HEK293 (cell line): ENCODE results near the gene STX1B.

Experiments used
- BCL6B ChIP-seq: fragments of 450-650 bp; formaldehyde crosslinking; IDR thresholded peaks from 2 replicates; pipeline ENCODE4 v1.5.1; 2017; ENCODE audit warnings: missing biosample characterization, missing genetic modification characterization
- CTCF ChIP-seq: fragments of 450-650 bp; formaldehyde crosslinking; IDR thresholded peaks from 2 replicates; pipeline ENCODE4 v1.5.1; 2016; ENCODE audit warnings: missing biosample characterization, missing genetic modification characterization
- MYNN ChIP-seq: fragments of 450-650 bp; formaldehyde crosslinking; IDR thresholded peaks from 2 replicates; pipeline ENCODE4 v1.5.1; 2016; ENCODE audit warnings: missing biosample characterization, missing genetic modification characterization, borderline replicate concordance
- OVOL3 ChIP-seq: fragments of 450-650 bp; formaldehyde crosslinking; IDR thresholded peaks from 2 replicates; pipeline ENCODE4 v1.5.1; 2016; ENCODE audit warnings: missing biosample characterization, missing genetic modification characterization
- SCRT1 ChIP-seq: fragments of 450-650 bp; formaldehyde crosslinking; IDR thresholded peaks from 2 replicates; pipeline ENCODE4 v1.5.1; 2016; ENCODE audit warnings: missing biosample characterization, missing genetic modification characterization, borderline replicate concordance
- SP7 ChIP-seq: fragments of 450-650 bp; formaldehyde crosslinking; IDR thresholded peaks from 2 replicates; pipeline ENCODE4 v1.5.1; 2016; ENCODE audit warnings: missing biosample characterization, missing genetic modification characterization
- ZBTB8A ChIP-seq: fragments of 450-650 bp; formaldehyde crosslinking; IDR thresholded peaks from 2 replicates; pipeline ENCODE4 v1.5.1; 2016; ENCODE audit warnings: missing biosample characterization, missing genetic modification characterization
- ZEB2 ChIP-seq: fragments of 450-650 bp; formaldehyde crosslinking; IDR thresholded peaks from 2 replicates; pipeline ENCODE4 v1.5.1; 2016; ENCODE audit warnings: missing biosample characterization, missing genetic modification characterization
- ZIC2 ChIP-seq: fragments of 450-650 bp; formaldehyde crosslinking; IDR thresholded peaks from 2 replicates; pipeline ENCODE4 v1.5.1; 2016; ENCODE audit warnings: missing biosample characterization, missing genetic modification characterization
- ZNF155 ChIP-seq: fragments of 450-650 bp; formaldehyde crosslinking; IDR thresholded peaks from 2 replicates; pipeline ENCODE4 v1.5.1; 2016; ENCODE audit warnings: missing biosample characterization, missing genetic modification characterization
- ZNF16 ChIP-seq: fragments of 450-650 bp; formaldehyde crosslinking; IDR thresholded peaks from 2 replicates; pipeline ENCODE4 v1.5.1; 2016; ENCODE audit warnings: low read depth, missing biosample characterization, missing genetic modification characterization
- ZNF175 ChIP-seq: fragments of 450-650 bp; formaldehyde crosslinking; IDR thresholded peaks from 2 replicates; pipeline ENCODE4 v1.5.1; 2016; ENCODE audit warnings: missing biosample characterization, missing genetic modification characterization
- ZNF211 ChIP-seq: fragments of 450-650 bp; formaldehyde crosslinking; IDR thresholded peaks from 2 replicates; pipeline ENCODE4 v1.5.1; 2016; ENCODE audit warnings: low read depth, missing biosample characterization, missing genetic modification characterization
- ZNF274 ChIP-seq, 2 experiments: fragments of 200-500 bp in 1 of 2; fragments of 450-650 bp in 1 of 2; sonication (Bioruptor generic) in 1 of 2; formaldehyde crosslinking in 1 of 2; IDR thresholded peaks; 2 replicates each; pipeline versions ENCODE4 v1.5.1 to v1.6.1; 2014 to 2016; ENCODE audit warnings: borderline replicate concordance in 1 of 2, inconsistent platforms in 1 of 2, low read length in 1 of 2, missing biosample characterization in 1 of 2, missing genetic modification characterization in 1 of 2
- ZNF324 ChIP-seq: fragments of 450-650 bp; formaldehyde crosslinking; IDR thresholded peaks from 2 replicates; pipeline ENCODE4 v1.5.1; 2016; ENCODE audit warnings: missing biosample characterization, missing genetic modification characterization
- ZNF416 ChIP-seq: fragments of 450-650 bp; formaldehyde crosslinking; IDR thresholded peaks from 2 replicates; pipeline ENCODE4 v1.5.1; 2016; ENCODE audit warnings: missing biosample characterization, missing genetic modification characterization
- ZNF510 ChIP-seq: fragments of 450-650 bp; formaldehyde crosslinking; IDR thresholded peaks from 2 replicates; pipeline ENCODE4 v1.5.1; 2018; ENCODE audit warnings: mild to moderate bottlenecking, missing genetic modification characterization, missing biosample characterization; ENCODE audit not compliant: insufficient replicate concordance
- ZNF514 ChIP-seq: fragments of 450-650 bp; formaldehyde crosslinking; IDR thresholded peaks from 2 replicates; pipeline ENCODE4 v1.5.1; 2016; ENCODE audit warnings: missing biosample characterization, missing genetic modification characterization
- ZNF529 ChIP-seq: fragments of 450-650 bp; formaldehyde crosslinking; IDR thresholded peaks from 2 replicates; pipeline ENCODE4 v1.5.1; 2017; ENCODE audit warnings: missing genetic modification characterization, missing biosample characterization; ENCODE audit not compliant: insufficient replicate concordance
- ZNF558 ChIP-seq: fragments of 450-650 bp; formaldehyde crosslinking; IDR thresholded peaks from 2 replicates; pipeline ENCODE4 v1.5.1; 2016; ENCODE audit warnings: missing biosample characterization, missing genetic modification characterization
- ZNF561 ChIP-seq: fragments of 450-650 bp; IDR thresholded peaks from 2 replicates; pipeline ENCODE4 v1.5.1; 2018; ENCODE audit warnings: missing biosample characterization, missing genetic modification characterization, borderline replicate concordance
- ZNF585B ChIP-seq: fragments of 450-650 bp; formaldehyde crosslinking; IDR thresholded peaks from 2 replicates; pipeline ENCODE4 v1.5.1; 2016; ENCODE audit warnings: missing biosample characterization, missing genetic modification characterization
- ZNF596 ChIP-seq: fragments of 450-650 bp; IDR thresholded peaks from 2 replicates; pipeline ENCODE4 v1.5.0; 2018; ENCODE audit warnings: missing biosample characterization, mild to moderate bottlenecking, missing genetic modification characterization, moderate library complexity
- ZNF629 ChIP-seq: fragments of 450-650 bp; formaldehyde crosslinking; IDR thresholded peaks from 2 replicates; pipeline ENCODE4 v1.5.1; 2017; ENCODE audit warnings: missing biosample characterization, missing genetic modification characterization
- ZNF660 ChIP-seq: fragments of 450-650 bp; IDR thresholded peaks from 2 replicates; pipeline ENCODE4 v1.5.1; 2018; ENCODE audit warnings: missing biosample characterization, mild to moderate bottlenecking, missing genetic modification characterization
- ZNF707 ChIP-seq: fragments of 450-650 bp; formaldehyde crosslinking; IDR thresholded peaks from 2 replicates; pipeline ENCODE4 v1.5.1; 2016; ENCODE audit warnings: missing biosample characterization, missing genetic modification characterization
- ZNF76 ChIP-seq: fragments of 450-650 bp; formaldehyde crosslinking; IDR thresholded peaks from 2 replicates; pipeline ENCODE4; 2016; ENCODE audit warnings: low read depth, missing biosample characterization, missing genetic modification characterization, borderline replicate concordance
- ZNF768 ChIP-seq: fragments of 450-650 bp; formaldehyde crosslinking; IDR thresholded peaks from 2 replicates; pipeline ENCODE4 v1.5.1; 2018; ENCODE audit warnings: missing biosample characterization, mild to moderate bottlenecking, missing genetic modification characterization
- ZNF785 ChIP-seq: fragments of 450-650 bp; formaldehyde crosslinking; IDR thresholded peaks from 2 replicates; pipeline ENCODE4 v1.5.1; 2016; ENCODE audit warnings: missing biosample characterization, missing genetic modification characterization
- ZNF791 ChIP-seq: fragments of 450-650 bp; formaldehyde crosslinking; IDR thresholded peaks from 2 replicates; pipeline ENCODE4 v1.5.1; 2016; ENCODE audit warnings: missing biosample characterization, missing genetic modification characterization
- ZSCAN16 ChIP-seq: fragments of 450-650 bp; formaldehyde crosslinking; IDR thresholded peaks from 2 replicates; pipeline ENCODE4 v1.5.1; 2016; ENCODE audit warnings: missing biosample characterization, missing genetic modification characterization
- TF ChIP-seq, protein P1 (sequence below): fragments of 450-650 bp; formaldehyde crosslinking; IDR thresholded peaks from 2 replicates; pipeline ENCODE4 v1.5.1; 2016; ENCODE audit warnings: missing biosample characterization, missing genetic modification characterization
- TF ChIP-seq, protein P2 (sequence below): fragments of 450-650 bp; formaldehyde crosslinking; IDR thresholded peaks from 2 replicates; pipeline ENCODE4 v1.5.1; 2016; ENCODE audit warnings: missing biosample characterization, missing genetic modification characterization
- TF ChIP-seq, protein P3 (sequence below): fragments of 450-650 bp; formaldehyde crosslinking; IDR thresholded peaks from 2 replicates; pipeline ENCODE4 v1.5.1; 2017; ENCODE audit warnings: missing biosample characterization, mild to moderate bottlenecking, missing genetic modification characterization, moderate library complexity

The STX1B gene

DNA sequence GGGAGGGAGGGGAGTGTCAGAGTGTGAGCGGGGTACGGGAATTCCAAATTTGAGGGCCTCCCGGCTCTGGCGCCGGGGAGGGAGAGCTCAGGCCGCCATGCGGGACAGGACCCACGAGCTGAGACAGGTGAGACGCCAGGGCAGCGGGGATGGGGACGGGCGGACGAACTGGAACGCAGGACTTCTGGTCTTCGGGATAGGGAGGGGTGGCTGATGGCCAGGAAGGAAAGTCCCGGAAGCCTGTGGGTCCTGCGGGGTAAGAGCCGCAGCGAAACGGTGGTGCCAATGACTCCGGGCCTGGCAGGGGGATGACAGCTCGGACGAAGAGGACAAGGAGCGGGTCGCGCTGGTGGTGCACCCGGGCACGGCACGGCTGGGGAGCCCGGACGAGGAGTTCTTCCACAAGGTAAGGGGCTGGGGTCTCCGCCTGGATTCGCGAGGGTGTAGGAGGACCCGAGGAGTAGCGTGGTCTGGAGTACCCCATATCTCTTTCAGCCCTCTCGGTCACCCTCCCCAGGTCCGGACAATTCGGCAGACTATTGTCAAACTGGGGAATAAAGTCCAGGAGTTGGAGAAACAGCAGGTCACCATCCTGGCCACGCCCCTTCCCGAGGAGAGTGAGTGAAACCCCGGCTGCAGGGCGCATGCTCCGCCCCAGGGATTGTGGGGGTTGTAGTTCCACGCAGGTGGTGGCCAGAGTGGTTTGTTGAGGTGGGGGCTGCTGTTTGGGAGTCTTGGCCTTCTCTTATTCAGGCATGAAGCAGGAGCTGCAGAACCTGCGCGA is 23.5 kb upstream of the STX1B start (continued):
- TF ChIP-seq ZNF416 (tag by site-specific recombination) (no peak), ZNF785 (tag by site-specific recombination) (no peak), CTCF (no peak), ZNF529 (no peak), ZNF274 (IDR thresholded peaks at IDR 0.05; ENCODE audit: low read length) (no peak), ZNF274 (tag by site-specific recombination; IDR thresholded peaks at IDR 0.05; ENCODE audit: borderline replicate concordance) (no peak), OVOL3 (no peak), SCRT1 (tag by site-specific recombination) (no peak), ZEB2 (tag by site-specific recombination) (no peak; the same call in 1 of the 2 replicates), ZNF324 (tag by site-specific recombination) (peak; percentile 61; the same call in 1 of the 2 replicates), ZNF768 (tag by site-specific recombination) (no peak), ZSCAN16 (tag by site-specific recombination) (no peak), SP7 (tag by site-specific recombination) (peak; percentile 58; the same call in 1 of the 2 replicates), ZNF596 (tag by site-specific recombination) (no peak), ZNF585B (no peak), ZNF629 (tag by site-specific recombination) (0 out of 2 replicates have a peak, but pooled peaks have one; percentile 16), ZNF514 (tag by site-specific recombination) (no peak), ZBTB8A (no peak), MYNN (tag by site-specific recombination) (no peak), ZNF76 (tag by site-specific recombination) (peak; percentile 94), ZNF211 (tag by site-specific recombination) (no peak), BCL6B (tag by site-specific recombination) (no peak), ZNF561 (tag by site-specific recombination) (no peak), ZNF791 (tag by site-specific recombination) (no peak), ZNF155 (tag by site-specific recombination) (no peak), ZIC2 (no peak), ZNF175 (no peak; the same call in 1 of the 2 replicates), ZNF510 (tag by site-specific recombination) (no peak), ZNF707 (no peak), ZNF558 (tag by site-specific recombination) (no peak), ZNF660 (tag by site-specific recombination) (0 out of 2 replicates have a peak, but pooled peaks have one; percentile 35), ZNF16 (no peak)
- TF ChIP-seq, protein P1, sequence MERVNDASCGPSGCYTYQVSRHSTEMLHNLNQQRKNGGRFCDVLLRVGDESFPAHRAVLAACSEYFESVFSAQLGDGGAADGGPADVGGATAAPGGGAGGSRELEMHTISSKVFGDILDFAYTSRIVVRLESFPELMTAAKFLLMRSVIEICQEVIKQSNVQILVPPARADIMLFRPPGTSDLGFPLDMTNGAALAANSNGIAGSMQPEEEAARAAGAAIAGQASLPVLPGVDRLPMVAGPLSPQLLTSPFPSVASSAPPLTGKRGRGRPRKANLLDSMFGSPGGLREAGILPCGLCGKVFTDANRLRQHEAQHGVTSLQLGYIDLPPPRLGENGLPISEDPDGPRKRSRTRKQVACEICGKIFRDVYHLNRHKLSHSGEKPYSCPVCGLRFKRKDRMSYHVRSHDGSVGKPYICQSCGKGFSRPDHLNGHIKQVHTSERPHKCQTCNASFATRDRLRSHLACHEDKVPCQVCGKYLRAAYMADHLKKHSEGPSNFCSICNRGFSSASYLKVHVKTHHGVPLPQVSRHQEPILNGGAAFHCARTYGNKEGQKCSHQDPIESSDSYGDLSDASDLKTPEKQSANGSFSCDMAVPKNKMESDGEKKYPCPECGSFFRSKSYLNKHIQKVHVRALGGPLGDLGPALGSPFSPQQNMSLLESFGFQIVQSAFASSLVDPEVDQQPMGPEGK, result peak; percentile 74
- TF ChIP-seq, protein P2, sequence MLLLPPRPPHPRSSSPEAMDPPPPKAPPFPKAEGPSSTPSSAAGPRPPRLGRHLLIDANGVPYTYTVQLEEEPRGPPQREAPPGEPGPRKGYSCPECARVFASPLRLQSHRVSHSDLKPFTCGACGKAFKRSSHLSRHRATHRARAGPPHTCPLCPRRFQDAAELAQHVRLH (tag by site-specific recombination), result peak; percentile 27; the same call in 1 of the 2 replicates
- TF ChIP-seq, protein P3, sequence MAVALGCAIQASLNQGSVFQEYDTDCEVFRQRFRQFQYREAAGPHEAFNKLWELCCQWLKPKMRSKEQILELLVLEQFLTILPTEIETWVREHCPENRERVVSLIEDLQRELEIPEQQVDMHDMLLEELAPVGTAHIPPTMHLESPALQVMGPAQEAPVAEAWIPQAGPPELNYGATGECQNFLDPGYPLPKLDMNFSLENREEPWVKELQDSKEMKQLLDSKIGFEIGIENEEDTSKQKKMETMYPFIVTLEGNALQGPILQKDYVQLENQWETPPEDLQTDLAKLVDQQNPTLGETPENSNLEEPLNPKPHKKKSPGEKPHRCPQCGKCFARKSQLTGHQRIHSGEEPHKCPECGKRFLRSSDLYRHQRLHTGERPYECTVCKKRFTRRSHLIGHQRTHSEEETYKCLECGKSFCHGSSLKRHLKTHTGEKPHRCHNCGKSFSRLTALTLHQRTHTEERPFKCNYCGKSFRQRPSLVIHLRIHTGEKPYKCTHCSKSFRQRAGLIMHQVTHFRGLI (tag by site-specific recombination), result 0 out of 2 replicates have a peak, but pooled peaks have one; percentile 11
